B cell (primary cell): ENCODE results near the gene TGFBRAP1. TPM values are rescaled to one million over a fixed set of nuclear protein-coding genes. Genes with fewer than 3 reads are reported as not detected.

ENCODE experiments used
- ATAC-seq: fragments of 200-7000 bp; cut with Tn5 transposase; one replicate; pipeline ENCODE4 v1.10.0; 2021; ENCODE audit warnings: low read depth, mild to moderate bottlenecking, moderate number of reproducible peaks, moderate library complexity
- CTCF ChIA-PET: fragments of 350-600 bp; sonication (Branson Sonifier 250); formaldehyde crosslinking; loops from one replicate; lab custom pipeline; 2021; ENCODE audit warnings: antibody characterized with exemption, inconsistent platforms; lab: Charles Lee
- POLR2A ChIA-PET: fragments of 350-600 bp; sonication (Branson Sonifier 250); formaldehyde crosslinking; loops from one replicate; lab custom pipeline; 2021; ENCODE audit warnings: antibody characterized with exemption; lab: Charles Lee
- DNase-seq: peaks from one replicate; pipeline ENCODE4 v3.0.0; 2013
- H2AFZ ChIP-seq: 2 replicates; pipeline ENCODE4 v1.6.1; 2012; ENCODE audit warnings: mild to moderate bottlenecking, low read depth, low read length; ENCODE audit not compliant: insufficient read depth, poor library complexity, severe bottlenecking
- H3K27ac ChIP-seq, 2 donors: 1 replicate in 1 of 2; 2 replicates in 1 of 2; pipeline ENCODE4 v1.5.1; 2012 to 2013; ENCODE audit warnings: low read length in 2 of 2, mild to moderate bottlenecking in 2 of 2, moderate library complexity in 1 of 2
- H3K27me3 ChIP-seq, 4 experiments: fragments of 200-600 bp in 1 of 4; sonication (generic) in 1 of 4; replicated peaks in 1 of 4; 1 replicate in 2 of 4; 2 replicates in 2 of 4; pipeline versions ENCODE4 v1.6.1 to v1.7.0; 2013 to 2016; ENCODE audit warnings: low read length in 3 of 4, mild to moderate bottlenecking in 2 of 4, mixed read lengths in 1 of 4, moderate library complexity in 1 of 4; ENCODE audit not compliant: insufficient read depth in 4 of 4, control insufficient read depth in 3 of 4; ENCODE audit errors: control extremely low read depth in 1 of 4
- H3K36me3 ChIP-seq, 2 experiments: replicated peaks in 1 of 2; 1 replicate in 1 of 2; 2 replicates in 1 of 2; pipeline versions ENCODE4 v1.6.1 to v1.7.1; 2013; ENCODE audit warnings: low read length in 1 of 2; ENCODE audit not compliant: insufficient read depth in 2 of 2, control insufficient read depth in 1 of 2; ENCODE audit errors: control extremely low read depth in 1 of 2, extremely low read depth in 1 of 2
- H3K4me1 ChIP-seq, 2 donors: fragments of 200-600 bp in 1 of 2; sonication (generic) in 1 of 2; 1 replicate in 1 of 2; 2 replicates in 1 of 2; pipeline versions ENCODE4 v1.5.1 to v1.6.1; 2013 to 2017; ENCODE audit warnings: low read length in 2 of 2; ENCODE audit not compliant: control insufficient read depth in 2 of 2, insufficient read depth in 2 of 2
- H3K4me2 ChIP-seq: replicated peaks from 2 replicates; pipeline ENCODE3; 2012; ENCODE audit warnings: mild to moderate bottlenecking, low read depth, low read length; ENCODE audit not compliant: poor library complexity, severe bottlenecking
- H3K4me3 ChIP-seq, 5 experiments: fragments of 200-600 bp in 1 of 5; sonication (generic) in 1 of 5; 1 replicate in 3 of 5; 2 replicates in 2 of 5; pipeline versions ENCODE4 v1.5.1 to v1.7.0; 2011 to 2016; ENCODE audit warnings: low read length in 4 of 5, mild to moderate bottlenecking in 4 of 5, low read depth in 2 of 5, control low read depth in 1 of 5, moderate library complexity in 1 of 5; ENCODE audit not compliant: insufficient read depth in 1 of 5; ENCODE audit errors: control extremely low read depth in 1 of 5, extremely low read depth in 1 of 5
- H3K79me2 ChIP-seq: fragments of 200-600 bp; sonication (generic); one replicate; pipeline ENCODE4 v1.6.0; 2016; ENCODE audit warnings: low read length; ENCODE audit not compliant: control insufficient read depth, insufficient read depth
- H3K9ac ChIP-seq: fragments of 200-600 bp; sonication (generic); 2 replicates; pipeline ENCODE4 v1.6.1; 2017; ENCODE audit warnings: mild to moderate bottlenecking, low read length, moderate library complexity
- H3K9me3 ChIP-seq, 3 donors: one replicate each; pipeline versions ENCODE4 v1.6.1 to v1.7.1; 2013; ENCODE audit warnings: low read length in 2 of 3; ENCODE audit not compliant: control insufficient read depth in 2 of 3, insufficient read depth in 1 of 3; ENCODE audit errors: control extremely low read depth in 1 of 3
- H4K20me1 ChIP-seq: 2 replicates; pipeline ENCODE4 v1.6.0; 2012; ENCODE audit warnings: mild to moderate bottlenecking, low read length; ENCODE audit not compliant: insufficient read depth, control insufficient read depth, poor library complexity, severe bottlenecking
- H3K27ac Mint-ChIP-seq: one replicate; pipeline ENCODE4 v1.8.0; 2021; ENCODE audit warnings: mixed read lengths
- H3K27me3 Mint-ChIP-seq: one replicate; pipeline ENCODE4 v1.8.0; 2021; ENCODE audit warnings: mixed read lengths
- H3K4me1 Mint-ChIP-seq: one replicate; pipeline ENCODE4 v1.8.0; 2021; ENCODE audit warnings: mixed read lengths
- H3K4me3 Mint-ChIP-seq: one replicate; pipeline ENCODE4 v1.8.0; 2021; ENCODE audit warnings: mixed read lengths
- H3K9me3 Mint-ChIP-seq: one replicate; pipeline ENCODE4 v1.8.0; 2022; ENCODE audit warnings: mixed read lengths; ENCODE audit not compliant: insufficient read depth
- CTCF ChIP-seq: fragments of 200-600 bp; IDR thresholded peaks from one replicate; pipeline ENCODE4 v1.8.0; 2022; ENCODE audit warnings: antibody characterized with exemption, mild to moderate bottlenecking
- EZH2 ChIP-seq: IDR thresholded peaks from 2 replicates; pipeline ENCODE4 v1.6.1; 2012; ENCODE audit warnings: borderline replicate concordance, low read depth, mild to moderate bottlenecking, moderate library complexity, low read length; ENCODE audit not compliant: insufficient read depth, poor library complexity, severe bottlenecking
- WGBS: methylation state at CpG from one replicate; pipeline ENCODE4 v1.1.5; 2013; ENCODE audit warnings: missing lambda C conversion rate; ENCODE audit not compliant: insufficient coverage; 5-methylcytosine and 5-hydroxymethylcytosine counted together
- intact Hi-C: fragments of 100-400 bp; cut with micrococcal nuclease; formaldehyde crosslinking; loops from one replicate; pipeline ENCODE4 v1.10.0; 2022
- polyA plus RNA-seq: library from polyadenylated mRNA; depleted of rRNA; stranded (reverse); fragments of >200 nt; gene quantifications from 2 replicates; pipeline ENCODE4 v1.2.3, GENCODE V29; 2012
- total RNA-seq, 2 donors: library from RNA; stranded (reverse); fragments of 120-200 nt in 1 of 2; gene quantifications; 1 replicate in 1 of 2; 2 replicates in 1 of 2; pipeline versions ENCODE4 v1.2.3 to v1.2.4, GENCODE V29; 2013 to 2022

The TGFBRAP1 gene
- total and polyA plus RNA-seq, 2 donors (not counting 1 experiment from before 2014, with no cell fraction given) = 9.3 to 21.7 TPM

- Mint-ChIP-seq H3K4me3 (no peak overlapping the region), H3K27ac (no peak overlapping the region), H3K4me1 (peaks cover 26% of the 10 kb centered on the region), H3K27me3 (no peaks in the 10 kb centered on the region), H3K9me3 (no peaks in the 10 kb centered on the region)
- ATAC-seq (no peak), DNase-seq (no peak)
- TF ChIP-seq CTCF (no peak), EZH2 (no peak)
- intact Hi-C loops = no loop called here
- peaks cover 78% of the 10 kb centered on the region for H3K79me2 ChIP-seq
- POLR2A ChIA-PET = no interaction called here
- H4K20me1 ChIP-seq = peaks cover 19% of the 10 kb centered on the region
- peaks cover 0 to 4% of the 10 kb centered on the region in 2 donors for H3K4me1 ChIP-seq
- H3K9ac ChIP-seq = no peak overlapping the region
- no peaks in the 10 kb centered on the region for H3K27me3 ChIP-seq
- no CpG with 5 or more reads among the region's 3 CpGs for WGBS
- no peak overlapping the region for H2AFZ ChIP-seq
- H3K4me2 ChIP-seq = no peak overlapping the region
- H3K4me3 ChIP-seq = no peak overlapping the region
- no peaks in the 10 kb centered on the region for H3K36me3 ChIP-seq
- CTCF ChIA-PET = no interaction called here
- no peak overlapping the region for H3K27ac ChIP-seq
- no peaks in the 10 kb centered on the region for H3K9me3 ChIP-seq
Measured at GRCh38 chr2:105315314-105315713, 14.2 kb downstream of the TGFBRAP1 start.

GRCh38 chr2:105313877-105314276 is 15.7 kb downstream of the TGFBRAP1 start:
- no peaks in the 10 kb centered on the region for H3K9me3 Mint-ChIP-seq
- CTCF ChIA-PET = no interaction called here
- ATAC-seq (peak; percentile 21), DNase-seq (peak; percentile 33)
- H3K4me1 ChIP-seq = peaks cover 0 to 10% of the 10 kb centered on the region in 2 donors
- TF ChIP-seq CTCF (no peak), EZH2 (no peak)
- H3K4me2 ChIP-seq = no peak overlapping the region
- H3K27ac Mint-ChIP-seq = peak overlapping the region; percentile 59
- intact Hi-C loops = no loop called here
- no peak overlapping the region for H3K9ac ChIP-seq
- POLR2A ChIA-PET = interaction anchor here (0.7 kb wide), 1 partner anchor 16 kb away, joined by 8 read pairs; the partner anchor contains the start of gene TGFBRAP1
- peak overlapping the region; percentile 44 for H3K4me3 Mint-ChIP-seq
- peaks cover 0 to 4% of the 10 kb centered on the region in 2 experiments for H3K36me3 ChIP-seq
- H3K79me2 ChIP-seq = peaks cover 83% of the 10 kb centered on the region
- peaks cover 29% of the 10 kb centered on the region for H4K20me1 ChIP-seq
- H3K27me3 ChIP-seq = no peaks in the 10 kb centered on the region
- no peak overlapping the region for H3K27ac ChIP-seq
- peaks cover 28% of the 10 kb centered on the region for H3K4me1 Mint-ChIP-seq
- no peak overlapping the region for H3K4me3 ChIP-seq
- no peaks in the 10 kb centered on the region for H3K27me3 Mint-ChIP-seq
- no peak overlapping the region for H2AFZ ChIP-seq
- no peaks in the 10 kb centered on the region for H3K9me3 ChIP-seq
